Heart right ventricle (tissue), 16 donors: ENCODE measurements around the gene TMEM18. TPM values are rescaled to one million over a fixed set of nuclear protein-coding genes. Genes with fewer than 3 reads are reported as not detected.

Source experiments
- ATAC-seq, 8 donors: fragments of 200-7000 bp; cut with Tn5 transposase; one replicate each; pipeline ENCODE4 v1.9.1; 2020; ENCODE audit warnings: mild to moderate bottlenecking in 8 of 8, moderate library complexity in 8 of 8, moderate number of reproducible peaks in 1 of 8
- DNase-seq, 2 donors: peaks; one replicate each; pipeline ENCODE4 v3.0.0-alpha.2; 2020
- H3K27ac ChIP-seq, 10 donors: fragments of 200-600 bp; sonication (generic) in 2 of 10; one replicate each; pipeline versions ENCODE4 v1.5.0 to v1.8.0; 2020 to 2022; ENCODE audit warnings: mild to moderate bottlenecking in 3 of 10
- H3K27me3 ChIP-seq, 7 donors: fragments of 200-600 bp; one replicate each; pipeline ENCODE4 v1.8.0; 2021 to 2022; ENCODE audit warnings: mild to moderate bottlenecking in 2 of 7
- H3K36me3 ChIP-seq, 9 donors: fragments of 200-600 bp; sonication (generic) in 1 of 9; one replicate each; pipeline versions ENCODE4 v1.5.0 to v1.8.0; 2020 to 2022; ENCODE audit warnings: mild to moderate bottlenecking in 2 of 9
- H3K4me1 ChIP-seq, 9 donors: fragments of 200-600 bp; sonication (generic) in 1 of 9; one replicate each; pipeline versions ENCODE4 v1.5.0 to v1.8.0; 2020 to 2022; ENCODE audit warnings: mild to moderate bottlenecking in 4 of 9
- H3K4me3 ChIP-seq, 10 donors: fragments of 200-600 bp; sonication (generic) in 2 of 10; one replicate each; pipeline versions ENCODE4 v1.5.0 to v1.8.0; 2020 to 2022; ENCODE audit warnings: mild to moderate bottlenecking in 7 of 10, moderate library complexity in 2 of 10
- H3K9me3 ChIP-seq, 11 donors: fragments of 200-600 bp in 10 of 11; sonication (generic) in 2 of 11; one replicate each; pipeline versions ENCODE4 v1.5.0 to v1.8.0; 2013 to 2022; ENCODE audit warnings: mild to moderate bottlenecking in 2 of 11, control low read depth in 1 of 11, moderate library complexity in 1 of 11
- WGBS, 2 donors: extraction: QIAGEN DNeasy Blood & Tissue Kit; methylation state at CpG; one replicate each; pipeline ENCODE4 v1.1.7; 2013; ENCODE audit warnings: inconsistent platforms in 1 of 2; 5-methylcytosine and 5-hydroxymethylcytosine counted together
- intact Hi-C, 10 donors: fragments of 100-400 bp; cut with DNase I; formaldehyde crosslinking; loops; one replicate each; pipeline versions ENCODE4 v1.11.1 to v1.14.2; 2022
- polyA plus RNA-seq, 2 donors: library from polyadenylated mRNA; stranded (reverse); fragments of 200-250 nt; gene quantifications; one replicate each; pipeline ENCODE4 v1.2.3, GENCODE V29; 2013
- total RNA-seq, 10 donors: library from RNA; stranded (reverse); fragmentation: NEBNext Ultra II Directional in 3 of 10; extraction: Animal tissue kit (Norgen Biotek cat#: 25700) in 3 of 10; gene quantifications; one replicate each; pipeline versions ENCODE4 v1.2.1 to v1.2.4, GENCODE V29; 2021 to 2023
- TF ChIP-seq, protein P1 (sequence below), 9 donors: fragments of 200-600 bp; sonication (generic) in 2 of 9; IDR thresholded peaks; one replicate each; pipeline versions ENCODE4 v1.5.0 to v1.8.0; 2021 to 2022; ENCODE audit warnings: antibody characterized with exemption in 9 of 9, mild to moderate bottlenecking in 5 of 9, moderate library complexity in 1 of 9
- donor health status: Arrhythmogenic right ventricular cardiomyopathy.
- donor health status: ischemic (EF 13 %, LVEDD 7.1; RV severe dilation, severe dysfunction).
- donor health status: healthy with polysubstance abuse.
- donor health status: DM: no; HTN: yes; CAD: no.
- donor health status: DM: no; HTN: no; CAD: no.
- donor health status: ischemic (EF 25% LVEDD 6.9; RV normal size, moderate dysfunction).
- donor health status: ischemic (EF 25% LVEDD 5.7; RV mildly dilated, moderate dysfunction).
- donor health status: healthy.
- donor health status: DM: yes; HTN: yes; CAD: no.
- donor health status: Ischemic cardiomyopathy.
- donor health status: ischemic (EF 35%, LVEDD 5.7; RV mildly dilated, moderate dysfunction).
- donor health status: nonischemic (EF 11% LVEDD 7.7; RV severe dilation, severe dysfunction).
- donor health status: DM: yes; HTN: yes; CAD: no.
- donor health status: PGD.
- donor health status: ischemic (EF 29% LVEDD 5.4; RV normal size, mild dysfunction).
- donor health status: nonischemic (EF 23%, LVEDD 6.1; RV moderate dilation, normal function).

The TMEM18 gene
- total and polyA plus RNA-seq, 12 donors: 10.1 to 21.9 (median 12.2) TPM

GRCh38 chr2:715854-716560 lies 38.8 kb upstream of the TMEM18 start:
- 43 to 55% methylated on average over 18 of the region's 18 CpGs for WGBS, 2 donors
- no peaks in the 10 kb centered on the region for H3K36me3 ChIP-seq
- TF ChIP-seq, protein P1, sequence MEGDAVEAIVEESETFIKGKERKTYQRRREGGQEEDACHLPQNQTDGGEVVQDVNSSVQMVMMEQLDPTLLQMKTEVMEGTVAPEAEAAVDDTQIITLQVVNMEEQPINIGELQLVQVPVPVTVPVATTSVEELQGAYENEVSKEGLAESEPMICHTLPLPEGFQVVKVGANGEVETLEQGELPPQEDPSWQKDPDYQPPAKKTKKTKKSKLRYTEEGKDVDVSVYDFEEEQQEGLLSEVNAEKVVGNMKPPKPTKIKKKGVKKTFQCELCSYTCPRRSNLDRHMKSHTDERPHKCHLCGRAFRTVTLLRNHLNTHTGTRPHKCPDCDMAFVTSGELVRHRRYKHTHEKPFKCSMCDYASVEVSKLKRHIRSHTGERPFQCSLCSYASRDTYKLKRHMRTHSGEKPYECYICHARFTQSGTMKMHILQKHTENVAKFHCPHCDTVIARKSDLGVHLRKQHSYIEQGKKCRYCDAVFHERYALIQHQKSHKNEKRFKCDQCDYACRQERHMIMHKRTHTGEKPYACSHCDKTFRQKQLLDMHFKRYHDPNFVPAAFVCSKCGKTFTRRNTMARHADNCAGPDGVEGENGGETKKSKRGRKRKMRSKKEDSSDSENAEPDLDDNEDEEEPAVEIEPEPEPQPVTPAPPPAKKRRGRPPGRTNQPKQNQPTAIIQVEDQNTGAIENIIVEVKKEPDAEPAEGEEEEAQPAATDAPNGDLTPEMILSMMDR (IDR thresholded peaks at IDR 0.05): peak in 7 of 9 donors; percentile 20 to 46 (median 27)
- H3K4me1 ChIP-seq: no peaks in the 10 kb centered on the region
- peaks cover 0 to 59% (median 31%) of the 10 kb centered on the region in 7 donors for H3K27me3 ChIP-seq
- no peak overlapping the region for H3K4me3 ChIP-seq
- ATAC-seq (no peak), DNase-seq (no peak)
- no peak overlapping the region for H3K27ac ChIP-seq
- H3K9me3 ChIP-seq: no peaks in the 10 kb centered on the region
- intact Hi-C loops: loop anchor here in 9 of 10 donors (2.0 to 10.0 kb wide), 6 partner anchors 229 to 1111 kb away; no protein-coding TSS in a partner anchor

- TF ChIP-seq, protein P1 (IDR thresholded peaks at IDR 0.05): no peak
- Histone ChIP-seq H3K4me1 (no peaks in the 10 kb centered on the region), H3K4me3 (no peak overlapping the region), H3K36me3 (no peaks in the 10 kb centered on the region), H3K9me3 (no peaks in the 10 kb centered on the region), H3K27ac (no peak overlapping the region), H3K27me3 (peaks cover 0 to 68% (median 41%) of the 10 kb centered on the region in 7 donors)
- ATAC-seq (no peak), DNase-seq (no peak)
- intact Hi-C loops: loop anchor here in 8 of 10 donors (2.0 to 10.0 kb wide), 5 partner anchors 230 to 1112 kb away; no protein-coding TSS in a partner anchor
- 36 to 44% methylated on average over 2 of the region's 2 CpGs for WGBS, 2 donors
Measured at GRCh38 chr2:715038-715437, 37.8 kb upstream of the TMEM18 start.

DNA sequence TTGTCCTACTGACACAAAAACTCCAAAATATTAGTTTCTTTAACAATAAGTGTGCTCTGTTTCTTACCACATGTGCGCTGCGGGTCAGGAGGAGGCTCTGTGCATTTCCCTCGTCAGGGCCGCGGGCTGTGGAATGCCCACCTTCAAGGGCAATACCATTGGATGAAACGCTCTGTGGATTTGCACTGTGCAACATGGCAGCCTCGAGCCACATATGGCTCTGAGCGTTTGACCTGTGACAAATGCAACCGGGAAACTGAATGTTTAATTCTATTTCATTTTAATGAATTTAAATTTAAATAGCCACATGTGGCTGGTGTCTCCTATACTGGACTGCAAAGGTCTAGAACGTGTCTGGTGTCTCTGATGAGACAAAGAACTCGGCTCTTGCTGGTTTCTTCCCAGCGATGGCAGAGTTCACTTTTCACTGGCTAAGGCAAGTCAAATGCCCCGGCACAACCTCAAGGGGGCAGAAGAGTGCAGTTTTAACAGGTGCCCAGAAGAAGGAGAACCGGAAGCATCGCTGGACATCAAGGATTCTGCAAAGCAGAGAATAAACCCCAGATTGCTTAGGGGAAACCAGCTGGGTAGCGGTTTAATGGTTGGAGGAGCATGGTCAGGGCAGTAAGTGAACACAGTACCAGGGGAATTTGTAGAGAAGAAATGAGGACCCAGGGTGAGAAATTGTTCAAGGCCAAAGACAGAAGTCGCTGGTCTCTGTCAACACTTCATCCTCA lies 37.0 kb upstream of the TMEM18 start:
- Histone ChIP-seq H3K36me3 (no peaks in the 10 kb centered on the region), H3K4me3 (no peak overlapping the region), H3K27me3 (peaks cover 0 to 77% (median 42%) of the 10 kb centered on the region in 7 donors), H3K4me1 (no peaks in the 10 kb centered on the region), H3K27ac (no peak overlapping the region), H3K9me3 (no peaks in the 10 kb centered on the region)
- TF ChIP-seq, protein P1 (IDR thresholded peaks at IDR 0.05): peak; percentile 39 to 70 (median 69)
- 55 to 59% methylated on average over 17 of the region's 17 CpGs for WGBS, 2 donors
- intact Hi-C loops: loop anchor here in 7 of 10 donors (2.0 to 10.0 kb wide), 4 partner anchors 231 to 837 kb away; no protein-coding TSS in a partner anchor
- ATAC-seq: peak in 7 of 8 donors; percentile 34 to 67 (median 62)
- peak in 1 of 2 donors; percentile 33 for DNase-seq

- Histone ChIP-seq H3K27me3 (peaks cover 0 to 67% (median 40%) of the 10 kb centered on the region in 7 donors), H3K36me3 (no peaks in the 10 kb centered on the region), H3K9me3 (no peaks in the 10 kb centered on the region), H3K27ac (no peak overlapping the region), H3K4me1 (no peaks in the 10 kb centered on the region), H3K4me3 (no peak overlapping the region)
- WGBS, 2 donors: 75 to 76% methylated on average over 5 of the region's 5 CpGs
- DNase-seq: no peak
- intact Hi-C loops: loop anchor here in 7 of 10 donors (5.0 to 10.0 kb wide), 3 partner anchors 234 to 836 kb away; no protein-coding TSS in a partner anchor
- no peak for ATAC-seq
- TF ChIP-seq, protein P1 (IDR thresholded peaks at IDR 0.05): no peak
Measured at GRCh38 chr2:710867-711665, 33.9 kb upstream of the TMEM18 start.
